Lower leg skin (tissue), 4 donors: ENCODE results near the gene DNAH11. TPM values are rescaled to one million over a fixed set of nuclear protein-coding genes. Genes with fewer than 3 reads are reported as not detected.
"Not testable (repeated sequence)": the region's sequence is repeated elsewhere in the genome, so short reads cannot be mapped to it uniquely, and the experiment has no call there.

Experiments used
- DNase-seq, 2 donors: peaks; one replicate each; pipeline ENCODE4 v3.0.0-alpha.2; 2019; ENCODE audit warnings: low spot score in 2 of 2
- H3K4me3 ChIP-seq: fragments of 200-600 bp; sonication (generic); 2 replicates; pipeline ENCODE4 v1.5.1; 2017; ENCODE audit warnings: mild to moderate bottlenecking, low read depth; ENCODE audit not compliant: poor library complexity, severe bottlenecking
- POLR2A ChIP-seq, 2 donors: fragments of 450-650 bp; IDR thresholded peaks; one replicate each; pipeline ENCODE4 v1.6.1; 2016 to 2017; ENCODE audit warnings: antibody characterized with exemption in 2 of 2, mild to moderate bottlenecking in 1 of 2, moderate library complexity in 1 of 2
- WGBS, 2 donors: methylation state at CpG; one replicate each; pipeline ENCODE4 v1.1.5; 2018; 5-methylcytosine and 5-hydroxymethylcytosine counted together
- intact Hi-C: fragments of 100-400 bp; cut with DNase I; formaldehyde crosslinking; loops from one replicate; pipeline ENCODE4 v1.15.0; 2023; ENCODE audit warnings: low total_unique reads
- total RNA-seq, 4 donors: library from RNA; depleted of rRNA; stranded (reverse); fragments of >200 nt; gene quantifications; one replicate each; pipeline ENCODE4 v1.1.0, GENCODE V29; 2016
- TF ChIP-seq, protein P1 (sequence below), 3 donors: fragments of 450-650 bp; IDR thresholded peaks; one replicate each; pipeline ENCODE4 v1.5.1; 2016; ENCODE audit warnings: antibody characterized with exemption in 3 of 3, mild to moderate bottlenecking in 3 of 3, moderate library complexity in 2 of 3

The DNAH11 gene
- total RNA-seq, 4 donors from 2014 or later, result 0.88 to 10.0 (median 4.1) TPM

DNA sequence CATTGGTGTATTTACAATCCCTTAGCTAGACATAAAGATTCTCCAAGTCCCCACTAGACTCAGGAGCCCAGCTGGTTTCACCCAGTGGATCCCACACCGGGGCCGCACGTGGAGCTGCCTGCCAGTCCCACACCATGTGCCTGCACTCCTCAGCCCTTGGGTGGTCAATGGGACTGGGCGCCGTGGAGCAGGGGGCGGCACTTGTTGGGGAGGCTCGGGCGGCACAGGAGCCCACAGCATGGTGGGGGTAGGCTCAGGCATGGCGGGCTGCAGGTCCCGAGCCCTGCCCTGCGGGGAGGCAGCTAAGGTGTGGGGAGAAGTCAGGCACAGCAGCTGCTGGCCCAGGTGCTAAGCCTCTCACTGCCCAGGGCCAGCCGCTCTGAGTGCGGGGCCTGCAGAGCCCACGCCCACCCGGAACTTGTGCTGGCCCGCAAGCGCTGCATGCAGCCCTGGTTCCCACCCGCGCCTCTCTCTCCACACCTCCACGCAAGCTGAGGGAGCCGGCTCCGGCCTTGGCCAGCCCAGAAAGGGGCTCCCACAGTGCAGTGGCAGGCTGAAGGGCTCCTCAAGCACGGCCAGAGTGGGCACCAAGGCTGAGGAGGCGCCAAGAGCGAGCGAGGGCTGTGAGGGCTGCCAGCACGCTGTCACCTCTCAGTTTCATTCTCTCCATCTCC, 6.3 kb upstream of the DNAH11 start:
- DNase-seq, intact Hi-C loops, H3K4me3 ChIP-seq: not testable (repeated sequence)
- 95 to 97% methylated on average over 21 to 22 of the region's 27 CpGs for WGBS, 2 donors

DNA sequence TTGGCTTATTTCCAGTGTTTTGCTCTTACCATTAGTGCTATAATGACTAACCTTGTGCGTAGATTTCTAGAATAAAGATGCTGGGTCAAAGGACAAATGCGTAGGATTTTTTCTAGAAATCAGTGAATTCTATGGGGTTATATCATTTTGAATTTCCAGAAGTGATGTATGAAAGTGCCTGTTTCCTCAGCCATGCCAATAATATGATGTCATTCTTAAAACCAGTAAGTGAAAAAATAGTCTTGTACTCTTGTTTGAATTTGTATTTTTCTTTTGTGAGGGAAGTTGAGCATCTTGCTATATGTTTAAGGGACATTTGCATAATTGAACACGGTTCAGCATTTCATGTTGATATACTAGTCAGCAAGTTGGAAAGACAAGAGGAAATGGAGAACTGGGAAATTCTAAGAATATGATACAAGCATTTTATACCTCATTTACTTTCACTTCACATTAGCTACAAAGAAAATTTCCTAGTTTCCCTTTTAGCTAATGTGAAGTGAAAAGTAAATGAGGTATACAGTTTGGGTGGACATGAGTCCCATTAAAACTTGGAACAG, 3.8 kb upstream of the DNAH11 start:
- TF ChIP-seq, protein P1, sequence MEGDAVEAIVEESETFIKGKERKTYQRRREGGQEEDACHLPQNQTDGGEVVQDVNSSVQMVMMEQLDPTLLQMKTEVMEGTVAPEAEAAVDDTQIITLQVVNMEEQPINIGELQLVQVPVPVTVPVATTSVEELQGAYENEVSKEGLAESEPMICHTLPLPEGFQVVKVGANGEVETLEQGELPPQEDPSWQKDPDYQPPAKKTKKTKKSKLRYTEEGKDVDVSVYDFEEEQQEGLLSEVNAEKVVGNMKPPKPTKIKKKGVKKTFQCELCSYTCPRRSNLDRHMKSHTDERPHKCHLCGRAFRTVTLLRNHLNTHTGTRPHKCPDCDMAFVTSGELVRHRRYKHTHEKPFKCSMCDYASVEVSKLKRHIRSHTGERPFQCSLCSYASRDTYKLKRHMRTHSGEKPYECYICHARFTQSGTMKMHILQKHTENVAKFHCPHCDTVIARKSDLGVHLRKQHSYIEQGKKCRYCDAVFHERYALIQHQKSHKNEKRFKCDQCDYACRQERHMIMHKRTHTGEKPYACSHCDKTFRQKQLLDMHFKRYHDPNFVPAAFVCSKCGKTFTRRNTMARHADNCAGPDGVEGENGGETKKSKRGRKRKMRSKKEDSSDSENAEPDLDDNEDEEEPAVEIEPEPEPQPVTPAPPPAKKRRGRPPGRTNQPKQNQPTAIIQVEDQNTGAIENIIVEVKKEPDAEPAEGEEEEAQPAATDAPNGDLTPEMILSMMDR (IDR thresholded peaks at IDR 0.05), result no peak
- TF ChIP-seq POLR2A (IDR thresholded peaks at IDR 0.05), result no peak
- H3K4me3 ChIP-seq, result no peak overlapping the region
- no peak for DNase-seq
- intact Hi-C loops, result no loop called here
- 74 to 83% methylated on average over 3 of the region's 3 CpGs for WGBS, 2 donors

DNA sequence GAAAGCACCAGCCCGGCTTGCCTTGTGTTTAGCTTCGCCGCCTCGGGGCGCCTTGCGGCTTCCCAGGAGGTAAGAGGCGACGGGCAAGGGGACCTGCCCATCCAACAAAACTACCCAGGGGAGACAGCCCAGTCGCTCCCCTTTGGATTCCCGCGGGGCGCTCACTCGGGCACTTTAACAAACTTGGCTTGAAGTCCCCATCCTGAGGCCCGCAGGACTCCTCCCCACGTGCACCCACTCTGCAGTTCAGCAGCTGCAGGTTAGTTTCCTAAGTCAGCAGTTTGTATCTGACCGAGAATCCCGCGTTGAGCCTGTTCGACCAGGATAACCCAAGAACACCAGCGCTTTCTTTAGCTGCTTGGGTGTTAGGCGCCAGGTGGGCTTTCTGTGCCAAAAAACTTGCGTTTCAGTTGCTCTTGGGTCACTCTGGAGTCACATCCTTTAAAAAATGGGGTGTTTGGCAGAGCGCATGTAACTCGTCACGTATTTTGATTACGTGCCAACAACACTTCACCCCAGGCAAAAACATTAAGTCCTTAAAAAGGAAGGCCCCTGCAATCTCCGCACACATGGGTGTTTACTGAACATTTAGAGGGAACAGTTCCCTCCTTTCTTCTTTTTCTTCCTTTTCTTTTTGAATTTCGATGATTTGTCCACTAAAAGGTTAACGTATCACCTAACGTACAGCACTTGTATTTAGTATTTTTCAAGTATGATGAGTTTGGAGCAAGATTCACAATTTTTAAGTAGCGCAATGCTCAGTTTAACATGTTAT, 876 bp downstream of the DNAH11 start:
- 4 to 5% methylated on average over 30 to 31 of the region's 31 CpGs for WGBS, 2 donors
- no peak for DNase-seq
- TF ChIP-seq, protein P1 (IDR thresholded peaks at IDR 0.05), result no peak
- no peak for TF ChIP-seq POLR2A (IDR thresholded peaks at IDR 0.05)
- peak overlapping the region; percentile 28 for H3K4me3 ChIP-seq
- intact Hi-C loops, result no loop called here

DNA sequence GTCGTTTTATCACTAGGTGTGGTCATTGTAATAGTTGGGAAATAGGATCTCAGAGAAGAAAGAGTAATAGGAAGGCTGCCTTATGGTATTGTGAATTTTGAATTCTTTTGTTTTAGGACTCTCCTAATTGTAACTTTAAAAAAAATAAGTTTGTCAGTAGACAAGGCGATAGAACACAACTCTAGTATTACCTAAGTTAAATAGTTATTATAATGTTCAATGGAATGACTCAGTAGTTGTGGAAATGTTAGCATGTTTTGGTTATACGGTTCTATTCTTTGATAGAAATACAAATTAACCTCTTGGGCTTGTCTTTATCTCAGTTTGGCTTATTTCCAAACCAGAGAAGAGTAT, 1.4 kb downstream of the DNAH11 start:
- DNase-seq, result no peak
- TF ChIP-seq POLR2A (IDR thresholded peaks at IDR 0.05), result no peak
- TF ChIP-seq, protein P1 (IDR thresholded peaks at IDR 0.05), result no peak
- 15 to 19% methylated on average over 3 of the region's 3 CpGs for WGBS, 2 donors
- intact Hi-C loops, result no loop called here
- no peak overlapping the region for H3K4me3 ChIP-seq

DNA sequence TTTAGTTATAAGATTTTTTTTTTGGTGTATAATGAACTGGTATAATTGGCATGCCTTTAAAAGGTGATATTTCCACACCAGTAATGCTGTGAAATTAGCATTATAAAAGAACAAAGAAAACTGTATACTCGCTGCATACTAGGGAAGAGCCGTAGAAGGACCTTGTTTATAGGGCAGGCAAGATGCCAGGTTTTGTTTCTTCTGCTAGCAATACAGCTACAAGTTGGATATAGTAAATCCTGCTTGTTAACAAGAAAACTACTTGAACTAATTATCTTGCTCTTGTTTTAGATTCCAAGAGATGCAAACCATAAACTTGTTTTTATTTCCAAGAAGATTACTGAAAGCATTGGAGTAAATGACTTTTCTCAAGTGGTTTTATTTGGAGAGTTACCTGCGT, 1.9 kb downstream of the DNAH11 start:
- WGBS, 2 donors, result 37 to 42% methylated on average over 3 of the region's 3 CpGs
- DNase-seq, result no peak

DNA sequence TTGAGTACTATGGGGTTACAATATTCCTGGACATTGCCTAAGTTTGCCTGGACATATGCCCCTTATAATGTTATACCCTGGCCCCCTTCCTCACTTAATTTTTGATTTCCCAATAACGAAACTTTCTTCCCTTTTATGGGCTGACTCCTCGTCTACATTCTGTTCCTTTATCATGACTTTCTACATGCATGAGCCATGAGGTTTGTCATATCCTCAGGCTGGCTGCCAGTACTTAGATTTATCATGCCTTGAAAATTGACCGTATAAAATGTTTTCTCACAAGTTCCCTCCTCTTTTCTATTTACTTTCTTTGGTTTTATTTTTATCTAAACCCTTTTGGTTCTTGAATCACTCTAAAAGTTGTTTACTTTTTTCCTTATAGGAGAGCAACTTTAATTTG, 4.7 kb downstream of the DNAH11 start:
- TF ChIP-seq, protein P1 (IDR thresholded peaks at IDR 0.05), result no peak
- no peak for TF ChIP-seq POLR2A (IDR thresholded peaks at IDR 0.05)
- intact Hi-C loops, result no loop called here
- no peak overlapping the region for H3K4me3 ChIP-seq
- 54 to 62% methylated on average over 3 of the region's 3 CpGs for WGBS, 2 donors
- DNase-seq, result no peak

More for the DNA sequence above, 1.9 kb downstream of the DNAH11 start:
- intact Hi-C loops, result no loop called here
- H3K4me3 ChIP-seq, result no peak overlapping the region
- TF ChIP-seq POLR2A (IDR thresholded peaks at IDR 0.05), result no peak
